Heart right ventricle (tissue), 16 donors: ENCODE results near the gene CHMP2A. TPM values are rescaled to one million over a fixed set of nuclear protein-coding genes. Genes with fewer than 3 reads are reported as not detected.
A peak's percentile ranks its signal among the peaks of the same experiment; 100 is the strongest.

Experiments
- ATAC-seq, 8 donors: fragments of 200-7000 bp; cut with Tn5 transposase; one replicate each; pipeline ENCODE4 v1.9.1; 2020; ENCODE audit warnings: mild to moderate bottlenecking in 8 of 8, moderate library complexity in 8 of 8, moderate number of reproducible peaks in 1 of 8
- DNase-seq, 2 donors: peaks; one replicate each; pipeline ENCODE4 v3.0.0-alpha.2; 2020
- H3K27ac ChIP-seq, 10 donors: fragments of 200-600 bp; sonication (generic) in 2 of 10; one replicate each; pipeline versions ENCODE4 v1.5.0 to v1.8.0; 2020 to 2022; ENCODE audit warnings: mild to moderate bottlenecking in 3 of 10
- H3K27me3 ChIP-seq, 7 donors: fragments of 200-600 bp; one replicate each; pipeline ENCODE4 v1.8.0; 2021 to 2022; ENCODE audit warnings: mild to moderate bottlenecking in 2 of 7
- H3K36me3 ChIP-seq, 9 donors: fragments of 200-600 bp; sonication (generic) in 1 of 9; one replicate each; pipeline versions ENCODE4 v1.5.0 to v1.8.0; 2020 to 2022; ENCODE audit warnings: mild to moderate bottlenecking in 2 of 9
- H3K4me1 ChIP-seq, 9 donors: fragments of 200-600 bp; sonication (generic) in 1 of 9; one replicate each; pipeline versions ENCODE4 v1.5.0 to v1.8.0; 2020 to 2022; ENCODE audit warnings: mild to moderate bottlenecking in 4 of 9
- H3K4me3 ChIP-seq, 10 donors: fragments of 200-600 bp; sonication (generic) in 2 of 10; one replicate each; pipeline versions ENCODE4 v1.5.0 to v1.8.0; 2020 to 2022; ENCODE audit warnings: mild to moderate bottlenecking in 7 of 10, moderate library complexity in 2 of 10
- H3K9me3 ChIP-seq, 11 donors: fragments of 200-600 bp in 10 of 11; sonication (generic) in 2 of 11; one replicate each; pipeline versions ENCODE4 v1.5.0 to v1.8.0; 2013 to 2022; ENCODE audit warnings: mild to moderate bottlenecking in 2 of 11, control low read depth in 1 of 11, moderate library complexity in 1 of 11
- whole genome bisulfite sequencing, 2 donors: extraction: QIAGEN DNeasy Blood & Tissue Kit; methylation state at CpG; one replicate each; pipeline ENCODE4 v1.1.7; 2013; ENCODE audit warnings: inconsistent platforms in 1 of 2; 5-methylcytosine and 5-hydroxymethylcytosine counted together
- intact Hi-C, 10 donors: fragments of 100-400 bp; cut with DNase I; formaldehyde crosslinking; loops; one replicate each; pipeline versions ENCODE4 v1.11.1 to v1.14.2; 2022
- polyA plus RNA-seq, 2 donors: library from polyadenylated mRNA; stranded (reverse); fragments of 200-250 nt; gene quantifications; one replicate each; pipeline ENCODE4 v1.2.3, GENCODE V29; 2013
- total RNA-seq, 10 donors: library from RNA; stranded (reverse); fragmentation: NEBNext Ultra II Directional in 3 of 10; extraction: Animal tissue kit (Norgen Biotek cat#: 25700) in 3 of 10; gene quantifications; one replicate each; pipeline versions ENCODE4 v1.2.1 to v1.2.4, GENCODE V29; 2021 to 2023
- TF ChIP-seq, protein P1 (sequence below), 9 donors: fragments of 200-600 bp; sonication (generic) in 2 of 9; IDR thresholded peaks; one replicate each; pipeline versions ENCODE4 v1.5.0 to v1.8.0; 2021 to 2022; ENCODE audit warnings: antibody characterized with exemption in 9 of 9, mild to moderate bottlenecking in 5 of 9, moderate library complexity in 1 of 9
- donor health status: Arrhythmogenic right ventricular cardiomyopathy.
- donor health status: ischemic (EF 13 %, LVEDD 7.1; RV severe dilation, severe dysfunction).
- donor health status: healthy with polysubstance abuse.
- donor health status: DM: no; HTN: yes; CAD: no.
- donor health status: DM: no; HTN: no; CAD: no.
- donor health status: ischemic (EF 25% LVEDD 6.9; RV normal size, moderate dysfunction).
- donor health status: ischemic (EF 25% LVEDD 5.7; RV mildly dilated, moderate dysfunction).
- donor health status: healthy.
- donor health status: DM: yes; HTN: yes; CAD: no.
- donor health status: Ischemic cardiomyopathy.
- donor health status: ischemic (EF 35%, LVEDD 5.7; RV mildly dilated, moderate dysfunction).
- donor health status: nonischemic (EF 11% LVEDD 7.7; RV severe dilation, severe dysfunction).
- donor health status: DM: yes; HTN: yes; CAD: no.
- donor health status: PGD.
- donor health status: ischemic (EF 29% LVEDD 5.4; RV normal size, mild dysfunction).
- donor health status: nonischemic (EF 23%, LVEDD 6.1; RV moderate dilation, normal function).

CHMP2A gene
- total and polyA plus RNA-seq, 12 donors: 123 to 349 (median 133) TPM

DNA sequence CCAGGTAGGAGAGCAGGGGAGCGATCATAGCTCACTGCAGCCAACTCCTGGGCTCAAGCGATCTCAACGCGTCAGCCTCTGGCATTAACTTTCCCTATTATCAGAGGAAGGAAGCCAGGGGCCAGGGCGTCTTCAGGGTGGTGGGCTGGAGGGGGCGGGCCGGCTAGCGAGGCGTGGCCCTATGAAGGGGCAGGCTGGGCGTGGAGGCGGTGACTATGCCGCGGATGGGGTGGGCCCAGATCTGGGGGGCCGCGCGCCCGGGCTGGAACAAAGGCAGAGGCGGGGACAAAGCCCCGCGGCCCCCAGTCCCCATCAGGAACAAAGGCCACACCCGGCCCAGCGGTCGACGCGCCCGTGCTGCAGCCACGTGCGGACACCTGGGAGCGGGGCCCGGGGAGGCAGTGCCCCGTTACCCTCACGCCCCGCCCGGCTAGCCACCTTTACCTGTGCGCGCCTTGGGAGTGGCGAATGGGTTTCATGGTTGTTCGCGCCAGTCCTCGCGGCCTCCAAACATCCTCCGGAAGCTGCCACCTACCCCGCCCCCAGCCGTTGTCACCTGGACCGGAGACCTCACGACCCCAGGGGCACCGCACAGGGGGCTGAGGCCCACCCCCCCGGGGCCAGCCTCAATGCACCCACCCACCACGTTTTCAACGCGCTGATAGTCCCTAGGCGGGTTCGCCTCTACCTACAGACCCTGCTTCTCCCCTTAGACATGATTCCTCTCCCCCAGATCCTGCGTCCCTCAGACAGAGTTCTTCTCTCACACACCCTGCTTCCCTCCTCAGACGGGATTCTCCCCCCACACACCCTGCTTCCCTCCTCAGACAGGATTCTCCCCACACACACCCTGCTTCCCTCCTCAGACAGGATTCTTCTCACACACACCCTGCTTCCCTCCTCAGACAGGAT, 16.4 kb downstream of the CHMP2A start:
- DNase-seq: peak; percentile 53 to 54
- H3K9me3 ChIP-seq: no peaks in the 10 kb centered on the region
- ATAC-seq: peak; percentile 79 to 93 (median 90)
- peaks cover 0 to 22% (median 16%) of the 10 kb centered on the region in 7 donors for H3K27me3 ChIP-seq
- peaks cover 3 to 17% (median 13%) of the 10 kb centered on the region in 9 donors for H3K4me1 ChIP-seq
- no peaks in the 10 kb centered on the region for H3K36me3 ChIP-seq
- TF ChIP-seq, protein P1, sequence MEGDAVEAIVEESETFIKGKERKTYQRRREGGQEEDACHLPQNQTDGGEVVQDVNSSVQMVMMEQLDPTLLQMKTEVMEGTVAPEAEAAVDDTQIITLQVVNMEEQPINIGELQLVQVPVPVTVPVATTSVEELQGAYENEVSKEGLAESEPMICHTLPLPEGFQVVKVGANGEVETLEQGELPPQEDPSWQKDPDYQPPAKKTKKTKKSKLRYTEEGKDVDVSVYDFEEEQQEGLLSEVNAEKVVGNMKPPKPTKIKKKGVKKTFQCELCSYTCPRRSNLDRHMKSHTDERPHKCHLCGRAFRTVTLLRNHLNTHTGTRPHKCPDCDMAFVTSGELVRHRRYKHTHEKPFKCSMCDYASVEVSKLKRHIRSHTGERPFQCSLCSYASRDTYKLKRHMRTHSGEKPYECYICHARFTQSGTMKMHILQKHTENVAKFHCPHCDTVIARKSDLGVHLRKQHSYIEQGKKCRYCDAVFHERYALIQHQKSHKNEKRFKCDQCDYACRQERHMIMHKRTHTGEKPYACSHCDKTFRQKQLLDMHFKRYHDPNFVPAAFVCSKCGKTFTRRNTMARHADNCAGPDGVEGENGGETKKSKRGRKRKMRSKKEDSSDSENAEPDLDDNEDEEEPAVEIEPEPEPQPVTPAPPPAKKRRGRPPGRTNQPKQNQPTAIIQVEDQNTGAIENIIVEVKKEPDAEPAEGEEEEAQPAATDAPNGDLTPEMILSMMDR (IDR thresholded peaks at IDR 0.05): no peak
- peak overlapping the region in 9 of 10 donors; percentile 1 to 67 (median 45) for H3K27ac ChIP-seq
- peak overlapping the region; percentile 14 to 53 (median 38) for H3K4me3 ChIP-seq
- 1 to 3% methylated on average over 52 to 55 of the region's 55 CpGs for WGBS, 2 donors
- intact Hi-C loops: no loop called here

- Histone ChIP-seq H3K4me3 (no peak overlapping the region), H3K36me3 (no peaks in the 10 kb centered on the region), H3K27ac (no peak overlapping the region), H3K4me1 (peaks cover 0 to 11% (median 8%) of the 10 kb centered on the region in 9 donors), H3K9me3 (no peaks in the 10 kb centered on the region), H3K27me3 (peaks cover 0 to 22% (median 17%) of the 10 kb centered on the region in 7 donors)
- intact Hi-C loops: no loop called here
- ATAC-seq: peak in 2 of 8 donors; percentile 24 to 57
- TF ChIP-seq, protein P1 (IDR thresholded peaks at IDR 0.05): no peak
- 88 to 90% methylated on average over 8 of the region's 8 CpGs for WGBS, 2 donors
- no peak for DNase-seq
Observed at GRCh38 chr19:58536852-58537798, 17.8 kb downstream of the CHMP2A start.

DNA sequence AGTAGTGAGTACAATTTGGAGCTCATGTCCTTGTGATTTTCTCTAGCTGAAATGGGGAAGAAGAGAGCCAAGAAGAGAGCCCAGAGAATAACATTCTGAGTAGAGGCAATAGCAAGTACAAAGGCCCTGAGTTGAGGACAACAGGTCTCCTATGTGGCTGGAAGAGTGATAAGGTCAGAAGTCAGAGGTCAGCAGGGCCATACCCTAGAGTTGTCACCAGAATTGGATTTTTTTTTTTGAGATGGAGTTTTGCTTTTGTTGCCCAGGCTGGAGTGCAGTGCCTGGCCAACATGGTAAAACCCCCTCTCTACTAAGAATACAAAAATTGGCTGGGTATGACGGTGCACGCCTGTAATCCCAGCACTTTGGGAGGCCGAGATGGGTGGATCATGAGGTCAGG, 19.0 kb downstream of the CHMP2A start:
- intact Hi-C loops: no loop called here
- ATAC-seq (no peak), DNase-seq (no peak)
- Histone ChIP-seq H3K27ac (no peak overlapping the region), H3K9me3 (no peaks in the 10 kb centered on the region), H3K27me3 (peaks cover 0 to 22% (median 17%) of the 10 kb centered on the region in 7 donors), H3K36me3 (no peaks in the 10 kb centered on the region), H3K4me1 (peaks cover 0 to 11% (median 8%) of the 10 kb centered on the region in 9 donors), H3K4me3 (no peak overlapping the region)
- TF ChIP-seq, protein P1 (IDR thresholded peaks at IDR 0.05): no peak
- 92 to 97% methylated on average over 3 of the region's 3 CpGs for WGBS, 2 donors
